Measurements from ENCODE around the gene PILRA.
"Not testable (repeated sequence)": the region's sequence is repeated elsewhere in the genome, so short reads cannot be mapped to it uniquely, and the experiment has no call there.

The PILRA gene

DNA sequence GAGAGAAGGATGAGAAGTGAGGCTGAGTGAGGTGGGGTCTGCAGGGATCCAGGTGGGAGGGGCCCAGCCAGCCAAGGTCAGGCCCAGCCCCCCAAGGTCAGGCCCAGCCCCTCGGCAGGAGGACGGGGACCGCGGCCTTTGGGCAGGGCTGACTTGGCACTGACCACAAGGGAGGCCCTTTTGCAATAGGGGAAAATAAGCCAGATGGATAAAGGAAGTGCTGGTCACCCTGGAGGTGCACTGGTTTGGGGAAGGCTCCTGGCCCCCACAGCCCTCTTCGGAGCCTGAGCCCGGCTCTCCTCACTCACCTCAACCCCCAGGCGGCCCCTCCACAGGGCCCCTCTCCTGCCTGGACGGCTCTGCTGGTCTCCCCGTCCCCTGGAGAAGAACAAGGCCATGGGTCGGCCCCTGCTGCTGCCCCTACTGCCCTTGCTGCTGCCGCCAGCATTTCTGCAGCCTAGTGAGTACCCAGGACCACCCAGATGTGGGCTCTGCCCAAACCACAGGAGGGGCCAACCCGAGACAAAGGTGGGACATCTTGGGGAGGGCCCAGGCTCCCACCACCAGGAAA lies at the start of gene PILRA:
PILRA (plus strand) TSS at position 227 of the 571 bp plus-strand sequence; CDS start at position 397, 170 bp downstream.
- no peak for DNase-seq

DNA sequence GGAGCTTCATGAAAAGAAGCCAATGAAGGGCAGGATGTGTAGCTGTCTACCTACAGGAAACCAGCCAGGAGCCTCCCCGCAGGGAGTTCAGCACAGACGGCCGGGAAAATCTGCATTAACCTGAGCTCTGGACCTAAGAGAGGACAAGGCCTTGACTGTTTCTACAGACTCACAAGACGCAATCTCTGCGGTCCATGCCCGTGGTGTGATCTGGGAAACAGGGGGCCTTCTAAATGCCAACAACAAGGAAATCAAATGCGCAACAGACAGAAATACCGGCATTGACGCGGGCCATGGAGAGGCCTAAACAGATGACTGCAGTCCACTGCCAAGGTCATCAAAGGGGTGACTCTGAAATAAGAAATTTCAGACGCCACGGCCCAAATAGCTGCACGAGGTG lies 49.1 kb upstream of the PILRA start:
- DNase-seq: not testable (repeated sequence)

DNA sequence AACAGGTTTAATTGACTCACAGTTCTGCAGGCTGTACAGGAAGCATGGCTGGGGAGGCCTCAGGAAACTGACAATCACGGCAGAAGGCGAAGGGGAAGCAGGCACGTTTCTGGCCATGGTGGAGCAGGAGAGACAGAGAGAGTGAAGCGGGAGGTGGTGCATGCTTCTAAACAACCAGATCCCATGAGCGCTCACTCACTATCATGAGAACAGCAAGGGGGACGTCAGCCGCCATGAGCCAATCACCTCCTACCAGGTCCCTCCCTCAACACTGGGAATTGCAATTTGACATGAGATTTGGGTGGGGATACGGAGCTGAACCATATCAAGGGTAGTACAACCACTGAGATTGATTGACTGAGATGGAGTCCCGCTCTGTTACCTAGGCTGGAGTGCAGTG lies 47.6 kb upstream of the PILRA start:
- not testable (repeated sequence) for DNase-seq

DNA sequence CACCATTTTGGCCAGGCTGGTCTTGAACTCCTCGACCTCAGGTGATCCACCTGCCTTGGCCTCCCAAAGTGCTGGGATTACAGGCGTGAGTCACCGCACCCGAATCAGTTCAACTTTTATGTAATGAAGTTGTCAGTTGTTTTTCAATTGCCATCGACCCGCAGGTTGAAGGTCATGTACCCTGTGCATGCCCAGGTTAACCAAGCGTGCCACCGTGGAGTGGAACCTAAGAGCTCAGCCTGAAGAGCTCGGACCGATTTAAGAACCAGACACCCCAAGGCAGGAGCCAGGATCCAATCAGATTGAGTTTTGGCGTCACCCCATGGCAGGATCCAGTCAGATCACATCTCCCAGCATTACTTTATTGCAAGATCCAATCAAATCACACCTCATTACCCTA lies 46.4 kb upstream of the PILRA start:
- not testable (repeated sequence) for DNase-seq

DNA sequence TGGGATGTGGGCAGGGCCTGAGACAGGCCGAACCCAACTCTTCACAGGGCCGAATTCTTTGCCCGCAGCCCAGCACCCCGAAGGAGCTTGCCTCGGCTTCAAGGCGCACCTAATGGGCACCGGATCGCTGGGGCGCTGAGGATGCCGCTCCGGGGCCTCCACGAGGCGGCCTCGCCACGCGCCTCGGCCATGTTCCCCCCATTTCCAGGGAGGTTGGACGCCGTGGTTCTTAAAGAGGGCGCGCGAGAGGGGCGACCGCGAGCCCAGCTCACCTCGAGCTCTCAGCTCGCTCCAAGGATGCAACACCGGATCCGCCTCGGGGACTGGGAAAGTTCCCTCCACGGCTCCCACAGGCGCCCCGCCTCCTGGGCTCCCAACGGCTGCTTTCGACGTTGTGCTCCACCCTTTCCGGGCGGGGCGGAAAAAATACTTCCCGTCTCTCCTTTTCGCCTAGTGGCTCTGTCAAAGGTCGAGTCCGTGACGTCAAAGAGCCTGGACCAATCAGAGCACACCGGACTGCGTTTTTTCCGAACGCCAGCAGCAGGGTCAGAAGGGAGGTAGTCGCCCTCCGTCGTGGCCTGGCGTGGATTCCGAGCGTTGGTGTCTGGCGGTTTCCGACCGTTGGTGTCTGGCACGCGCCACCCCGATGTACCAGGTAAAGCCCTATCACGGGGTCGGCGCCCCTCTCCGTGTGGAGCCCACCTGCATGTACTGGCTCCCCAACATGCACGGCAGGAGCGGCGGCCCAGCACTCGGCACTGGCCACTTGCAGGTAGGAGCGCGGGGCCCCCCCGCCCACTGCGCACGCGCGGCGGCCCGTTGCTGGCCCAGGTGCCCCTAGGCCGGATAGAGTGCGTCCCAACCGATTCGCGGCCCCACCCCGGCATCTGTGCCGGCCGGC lies 37.5 kb upstream of the PILRA start:
- DNase-seq: peak; percentile 88 to 93

DNA sequence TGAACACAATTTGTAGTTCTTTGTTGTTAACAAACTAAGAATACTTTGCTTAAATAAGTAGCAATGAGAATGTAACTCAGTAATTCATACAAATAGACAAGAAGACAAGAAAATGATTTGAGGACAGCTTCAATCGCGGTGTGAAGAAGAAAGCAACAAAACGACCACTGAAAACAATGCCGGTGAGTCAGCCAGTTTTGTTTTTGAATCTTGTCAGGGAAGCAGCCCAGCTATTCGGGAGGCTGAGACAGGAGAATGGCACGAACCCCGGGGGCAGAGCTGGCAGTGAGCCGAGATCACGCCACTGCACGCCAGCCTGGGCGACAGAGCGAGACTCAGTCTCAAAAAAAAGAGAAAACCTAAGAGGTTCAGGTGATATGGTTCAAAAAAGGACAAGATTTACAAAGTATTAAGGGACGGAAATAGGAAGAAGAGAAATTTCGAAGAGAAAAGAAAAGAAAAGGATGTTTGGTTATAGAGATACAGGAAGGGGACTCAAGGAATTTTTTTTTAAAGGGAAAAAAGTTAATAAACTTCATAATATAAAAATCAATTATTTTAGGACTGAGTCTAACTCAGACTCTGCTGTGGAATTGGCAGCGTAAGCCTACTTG lies 35.1 kb upstream of the PILRA start:
- not testable (repeated sequence) for DNase-seq

DNA sequence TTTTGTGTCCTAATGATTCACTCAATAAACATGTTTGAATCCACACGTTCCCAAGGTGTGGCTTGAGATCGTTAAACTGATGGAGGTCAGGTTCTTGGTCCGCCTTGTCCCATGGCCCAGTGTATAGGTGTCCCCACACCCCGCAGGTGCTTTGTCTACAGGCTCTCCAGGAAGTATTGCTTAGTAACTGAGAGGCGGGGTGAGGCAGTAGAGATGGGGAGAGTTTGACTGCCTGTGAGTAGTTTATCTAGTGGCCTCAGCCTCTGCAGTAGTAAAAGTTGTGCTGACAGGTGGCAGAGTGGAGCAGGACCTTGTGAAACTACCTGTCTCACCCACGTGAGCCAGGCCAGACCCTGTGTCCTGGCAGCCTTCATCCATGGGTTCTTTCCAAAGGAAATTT lies 32.0 kb upstream of the PILRA start:
- DNase-seq: not testable (repeated sequence)

DNA sequence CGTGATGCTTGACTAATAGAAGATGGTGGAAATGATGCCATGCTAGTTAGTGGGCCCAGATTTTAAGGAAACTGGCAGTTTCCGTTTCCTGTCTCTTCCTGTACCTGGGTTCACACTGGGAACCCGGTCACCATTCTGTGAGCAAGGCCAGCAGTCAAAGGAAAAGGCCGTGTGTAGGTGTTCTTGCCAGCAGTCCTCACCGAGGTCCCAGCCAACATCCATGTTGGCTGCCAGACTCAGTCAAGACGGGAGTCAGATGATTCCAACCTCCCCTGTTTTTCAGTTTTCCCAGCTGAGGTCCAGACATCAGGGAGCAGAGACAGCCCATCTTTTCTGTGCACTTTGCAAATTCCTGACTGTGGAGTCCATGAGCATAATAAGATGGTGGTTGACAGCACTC lies 30.5 kb upstream of the PILRA start:
- DNase-seq: no peak

DNA sequence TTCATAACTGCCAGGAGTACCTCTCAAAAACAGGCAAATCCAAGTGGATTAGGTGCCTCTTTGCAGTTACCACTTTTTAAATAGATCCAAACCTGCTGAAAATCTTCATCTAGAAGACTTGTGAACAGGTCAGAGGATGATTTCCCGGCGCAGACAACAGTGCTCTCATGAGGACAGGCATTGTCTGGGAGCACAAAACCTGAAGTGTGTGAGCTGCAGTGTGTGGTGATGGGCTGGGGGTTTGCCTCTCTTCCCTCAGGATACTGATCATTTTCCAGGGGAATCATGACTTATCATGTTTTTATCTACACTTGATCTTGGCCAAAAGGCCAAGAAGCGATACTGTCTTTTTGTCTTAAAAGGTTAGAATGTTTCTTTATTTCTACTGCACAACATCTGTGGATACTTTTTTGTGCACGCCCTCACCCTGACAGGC lies 29.1 kb upstream of the PILRA start:
- not testable (repeated sequence) for DNase-seq

DNA sequence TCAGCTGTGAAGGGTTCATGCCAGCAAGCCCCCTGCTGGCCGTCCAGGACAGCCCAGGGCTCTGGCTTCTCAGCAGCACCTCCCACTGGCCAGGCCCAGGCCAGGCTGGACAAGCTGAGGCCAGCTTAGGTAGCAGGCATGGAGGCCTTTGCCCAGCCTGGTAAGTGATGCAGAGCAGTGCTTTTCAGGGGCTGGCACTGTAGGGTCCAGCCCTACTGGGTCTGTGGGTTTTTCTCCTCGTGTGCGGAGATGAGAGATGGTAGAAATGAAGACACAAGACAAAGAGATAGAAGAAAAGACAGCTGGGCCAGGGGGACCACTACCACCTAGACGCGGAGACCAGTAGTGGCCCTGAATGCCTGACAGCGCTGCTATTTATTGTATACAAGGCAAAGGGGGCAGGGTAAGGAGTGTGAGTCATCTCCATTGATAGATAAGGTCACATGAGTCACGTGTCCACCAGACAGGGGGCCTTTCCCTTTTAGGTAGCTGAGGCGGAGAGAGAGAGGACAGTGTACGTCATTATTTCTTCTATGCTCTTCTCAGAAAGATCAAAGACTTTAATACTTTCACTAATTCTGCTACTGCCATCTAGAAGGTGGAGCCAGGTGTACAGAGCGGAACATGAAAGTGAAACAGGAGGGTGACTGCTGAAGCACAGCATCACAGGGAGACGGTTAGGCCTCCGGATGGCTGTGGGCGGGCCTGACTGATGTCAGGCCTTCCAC lies 28.6 kb upstream of the PILRA start:
- DNase-seq: not testable (repeated sequence)

DNA sequence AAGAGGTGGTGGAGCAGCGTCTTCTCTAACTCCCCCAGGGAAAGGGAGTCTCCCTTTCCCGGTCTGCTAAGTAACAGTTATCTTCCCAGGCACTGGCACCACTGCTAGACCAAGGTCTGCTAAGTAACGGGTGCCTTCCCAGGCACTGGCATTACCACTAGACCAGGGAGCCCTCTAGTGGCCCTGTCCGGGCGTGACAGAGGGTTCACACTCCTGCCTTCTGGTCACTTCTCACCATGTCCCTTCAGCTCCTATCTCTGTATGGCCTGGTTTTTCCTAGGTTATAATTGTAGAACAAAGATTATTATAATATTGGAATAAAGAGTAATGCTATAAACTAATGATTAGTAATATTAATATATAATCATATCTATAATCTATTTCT lies 28.0 kb upstream of the PILRA start:
- DNase-seq: peak; percentile 30 to 45

DNA sequence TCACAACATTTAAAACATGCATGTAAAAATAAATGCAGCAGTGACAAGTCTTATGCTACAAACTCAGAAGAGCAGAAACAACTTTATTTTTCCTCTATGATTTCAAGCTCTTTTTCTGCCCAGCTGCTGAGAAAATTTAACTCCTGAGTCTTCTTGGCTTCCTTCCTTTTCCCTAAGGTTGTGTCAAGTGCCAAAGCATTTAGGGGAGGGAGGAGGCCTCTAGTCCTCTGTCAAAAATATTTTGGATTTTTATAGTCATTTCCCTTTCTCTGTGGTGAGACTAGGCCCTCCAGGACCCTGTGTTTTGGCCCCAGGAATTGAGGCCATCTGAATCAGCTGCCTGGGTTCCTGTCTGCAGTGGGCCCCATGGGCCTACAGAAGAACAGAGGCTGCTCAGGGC lies 26.4 kb upstream of the PILRA start:
- DNase-seq: no peak

DNA sequence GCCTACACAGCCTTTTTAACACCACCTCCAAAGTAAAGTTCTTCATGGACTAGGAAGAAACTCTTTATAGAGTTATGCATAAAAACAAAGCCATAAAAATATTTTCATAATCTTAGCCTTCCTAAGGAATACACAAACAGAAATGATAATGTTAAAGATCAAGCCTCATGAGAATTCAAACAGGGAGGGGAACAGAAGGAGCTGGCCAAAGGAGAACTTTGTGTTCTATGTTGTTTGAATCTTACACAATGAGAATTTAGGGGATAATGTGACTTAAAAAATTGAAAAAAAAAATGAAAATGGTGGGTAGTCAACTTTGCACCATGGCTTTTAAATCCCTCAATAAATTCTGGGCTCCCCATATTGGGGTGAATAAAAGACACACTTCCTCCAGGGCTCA lies 24.5 kb upstream of the PILRA start:
- DNase-seq: no peak

DNA sequence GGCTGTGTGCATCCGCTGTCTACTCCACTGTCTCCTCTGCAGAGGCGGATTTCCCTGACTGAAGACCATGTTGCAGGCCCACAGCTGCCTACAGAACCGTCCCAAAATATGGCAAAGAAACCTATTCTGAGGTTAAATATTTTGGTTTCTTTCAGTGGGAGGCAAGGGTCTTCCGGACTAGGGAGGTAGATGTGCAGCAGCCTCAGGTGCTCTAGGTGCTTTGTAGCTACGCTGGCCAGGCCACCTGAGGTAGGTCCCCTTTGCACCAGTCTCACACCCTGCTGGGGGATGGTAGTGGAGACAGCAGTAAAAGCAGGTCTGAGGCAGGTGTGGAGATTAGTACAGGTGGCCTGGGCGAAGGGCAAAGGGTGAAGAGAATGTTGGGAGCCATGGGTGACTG lies 23.5 kb upstream of the PILRA start:
- no peak for DNase-seq

DNA sequence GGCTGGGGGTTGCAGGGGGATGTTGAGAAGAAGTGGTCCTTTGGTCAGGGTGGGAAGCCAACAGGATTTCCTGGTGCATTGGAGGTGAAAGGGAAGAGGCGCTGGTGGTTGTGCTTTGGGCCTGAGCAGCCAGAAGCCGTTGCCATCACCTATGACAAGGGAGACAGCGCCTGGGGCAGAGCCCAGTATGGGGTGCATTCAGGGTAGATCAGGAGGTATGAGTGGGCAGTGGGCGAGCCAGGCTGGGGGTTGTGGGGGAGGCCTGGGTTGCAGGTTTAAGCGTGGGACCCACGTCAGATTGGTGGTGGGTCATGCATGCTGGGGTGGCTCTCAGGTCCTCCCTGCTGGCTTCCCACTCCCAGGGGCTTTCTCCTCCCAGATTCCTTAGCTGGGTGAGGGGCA lies 21.6 kb upstream of the PILRA start:
- DNase-seq: no peak

DNA sequence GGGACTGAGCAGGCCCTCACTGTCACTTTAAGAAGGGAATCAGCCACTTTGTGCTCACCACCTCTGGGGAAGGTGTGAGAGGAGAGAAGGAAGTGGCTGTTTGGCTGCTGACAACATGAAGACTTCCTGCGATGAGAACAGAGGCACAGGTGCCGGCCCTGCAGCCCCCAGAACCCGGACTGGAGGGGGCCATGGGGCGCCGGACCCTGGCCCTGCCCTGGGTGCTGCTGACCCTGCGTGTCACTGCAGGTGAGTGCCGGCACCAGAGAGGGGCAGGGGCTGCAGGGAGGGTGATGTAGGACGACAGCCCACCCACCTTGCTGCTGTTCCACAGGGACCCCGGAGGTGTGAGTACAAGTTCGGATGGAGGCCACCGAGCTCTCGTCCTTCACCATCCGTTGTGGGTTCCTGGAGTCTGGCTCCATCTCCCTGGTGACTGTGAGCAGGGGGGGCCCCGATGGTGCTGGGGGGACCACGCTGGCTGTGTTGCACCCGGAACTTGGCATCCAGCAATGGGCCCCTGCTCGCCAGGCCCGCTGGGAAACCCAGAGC lies 21.0 kb upstream of the PILRA start:
- DNase-seq: not testable (repeated sequence)

DNA sequence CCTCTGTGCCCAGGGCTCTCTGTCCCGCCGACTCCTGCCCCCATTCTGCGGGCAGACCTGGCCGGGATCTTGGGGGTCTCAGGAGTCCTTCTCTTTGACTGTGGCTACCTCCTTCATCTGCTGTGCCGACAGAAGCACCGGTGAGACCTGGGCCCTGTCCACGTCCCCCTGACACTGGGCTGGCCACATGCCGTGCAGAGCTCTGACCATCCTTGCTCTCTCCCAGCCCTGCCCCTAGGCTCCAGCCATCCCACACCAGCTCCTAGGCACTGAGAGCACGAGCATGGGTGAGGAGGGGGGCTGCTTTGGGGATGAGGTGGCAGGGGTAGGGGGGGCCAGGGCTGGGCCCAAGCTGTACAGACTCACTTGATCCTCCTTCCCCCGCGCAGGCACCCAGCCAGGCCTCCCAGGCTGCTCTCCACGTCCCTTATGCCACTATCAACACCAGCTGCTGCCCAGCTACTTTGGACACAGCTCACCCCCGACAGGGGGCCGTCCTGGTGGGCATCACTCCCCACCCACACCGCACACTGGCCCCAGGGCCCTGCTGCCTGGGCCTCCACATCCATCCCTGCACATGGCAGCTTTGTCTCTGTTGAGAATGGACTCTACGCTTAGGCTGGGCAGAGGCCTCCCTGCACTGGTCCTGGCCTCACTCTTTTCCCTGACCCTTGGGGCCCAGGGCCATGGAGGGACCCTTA lies 20.2 kb upstream of the PILRA start:
- DNase-seq: no peak

DNA sequence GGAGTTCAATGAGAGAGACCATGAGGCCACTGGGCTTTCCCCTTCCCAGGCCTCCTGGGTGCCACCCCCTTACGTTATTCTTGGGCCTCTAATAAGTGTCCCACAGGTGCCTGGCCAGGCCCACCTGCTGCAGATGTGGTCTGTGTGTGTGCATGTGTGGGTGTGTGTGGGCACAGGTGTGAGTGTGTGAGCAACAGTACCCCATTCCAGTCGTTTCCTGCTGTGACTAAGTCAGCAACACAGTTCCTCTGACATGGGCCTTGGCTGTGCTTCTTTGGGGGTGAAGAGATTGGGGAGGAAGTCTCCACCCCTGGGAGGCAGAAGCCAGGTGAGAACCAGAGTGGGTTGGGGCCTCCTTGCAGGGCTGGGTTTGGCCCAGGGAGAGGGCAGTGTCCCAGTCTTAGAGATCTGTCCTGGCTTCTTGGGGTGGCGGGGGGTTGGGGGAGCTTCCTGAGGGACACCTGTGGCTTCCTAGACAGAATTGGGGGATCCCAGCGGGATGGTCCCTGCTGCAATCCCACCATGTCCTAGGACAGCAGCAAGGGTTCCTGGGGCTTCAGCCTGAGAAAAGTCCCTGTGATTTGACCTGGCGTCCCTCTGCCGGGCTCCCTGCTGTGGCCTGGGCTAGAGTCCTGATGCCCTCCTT lies 19.5 kb upstream of the PILRA start:
- DNase-seq: no peak

DNA sequence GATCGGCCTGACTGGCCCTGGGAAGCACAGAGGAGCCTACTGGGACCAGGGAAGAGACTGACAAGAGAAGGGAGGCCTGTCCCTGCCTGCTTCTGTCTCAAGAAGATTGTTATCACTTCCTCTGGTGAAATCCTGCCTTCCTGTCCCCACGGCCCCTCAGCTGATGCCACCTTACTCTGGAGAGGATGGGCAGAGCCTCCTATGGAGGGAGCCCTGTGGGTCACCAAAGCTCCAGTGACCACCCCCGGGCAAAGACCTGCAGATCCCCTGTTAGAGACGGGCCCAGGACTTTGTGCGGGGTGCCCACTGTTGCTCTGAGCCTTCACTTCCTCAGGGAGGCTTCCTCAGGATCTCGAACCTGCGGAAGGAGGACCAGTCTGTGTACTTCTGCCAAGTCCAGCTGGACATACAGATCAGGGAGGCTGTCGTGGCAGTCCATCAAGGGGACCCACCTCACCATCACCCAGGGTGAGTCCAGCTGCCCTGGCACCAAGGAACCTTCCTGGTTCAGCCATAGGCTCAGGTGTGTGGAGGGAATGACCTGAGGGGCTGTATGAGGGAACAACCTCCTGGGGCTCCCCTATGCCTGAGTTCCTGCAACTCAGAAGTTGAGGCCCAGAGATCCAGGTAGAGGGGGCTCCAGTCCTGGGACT lies 16.7 kb upstream of the PILRA start:
- no peak for DNase-seq

DNA sequence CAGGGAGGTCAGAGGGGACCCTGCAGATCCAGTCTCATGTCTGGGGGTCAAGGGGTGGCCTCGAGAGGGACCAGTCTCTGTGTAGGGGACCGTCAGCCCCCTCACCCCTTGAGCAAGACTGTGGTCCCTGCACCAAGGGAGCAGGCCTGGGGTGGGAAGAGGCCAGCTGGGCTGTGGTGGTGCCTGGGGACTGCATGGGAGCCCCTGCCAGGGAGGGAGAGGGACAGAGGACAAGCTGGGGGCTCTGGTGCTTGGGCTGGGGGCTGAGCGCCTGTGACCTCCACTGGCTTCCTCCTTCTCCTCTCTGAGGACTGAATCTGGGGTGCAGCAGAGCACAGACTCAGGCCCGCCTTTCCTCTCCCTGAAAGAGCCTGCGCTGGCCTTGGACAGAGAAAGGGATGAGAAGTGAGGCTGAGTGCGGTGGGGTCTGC lies 16.1 kb upstream of the PILRA start:
- DNase-seq: no peak

Data from NCI-H1930 (cell line).